IMR-90 (cell line): ENCODE results near the gene PLCB2.

ENCODE experiments used
- BHLHE40 ChIP-seq: fragments of 150-350 bp; IDR thresholded peaks from 2 replicates; pipeline ENCODE4 v1.6.1; 2016; ENCODE audit warnings: mild to moderate bottlenecking, low read depth, low read length
- CEBPB ChIP-seq: IDR thresholded peaks from 2 replicates; pipeline ENCODE4 v1.6.1; 2012; ENCODE audit warnings: low read depth, low read length, improper control_type of control experiment
- CHD1 ChIP-seq: IDR thresholded peaks from 2 replicates; pipeline ENCODE4 v1.6.1; 2012; ENCODE audit warnings: low read depth, low read length, improper control_type of control experiment
- CTCF ChIP-seq: conservative IDR thresholded peaks from 2 replicates; pipeline ENCODE4 v1.5.1; 2012; ENCODE audit warnings: mild to moderate bottlenecking, low read depth, low read length, improper control_type of control experiment
- FOS ChIP-seq: fragments of 150-350 bp; IDR thresholded peaks from 2 replicates; pipeline ENCODE4 v1.6.1; 2016; ENCODE audit warnings: low read depth, low read length
- MAFK ChIP-seq: IDR thresholded peaks from 2 replicates; pipeline ENCODE4 v1.6.1; 2012; ENCODE audit warnings: low read depth, low read length, improper control_type of control experiment
- MAZ ChIP-seq: IDR thresholded peaks from 2 replicates; pipeline ENCODE4 v1.6.1; 2012; ENCODE audit warnings: low read depth, mild to moderate bottlenecking, low read length, improper control_type of control experiment, moderate library complexity, borderline replicate concordance
- NFE2L2 ChIP-seq: fragments of 150-350 bp; IDR thresholded peaks from 2 replicates; pipeline ENCODE4 v1.6.1; 2016; ENCODE audit warnings: low read depth, mild to moderate bottlenecking, low read length
- POLR2A ChIP-seq: IDR thresholded peaks from 2 replicates; pipeline ENCODE4 v1.6.1; 2012; ENCODE audit warnings: mild to moderate bottlenecking, low read depth, low read length
- RAD21 ChIP-seq: IDR thresholded peaks from 2 replicates; pipeline ENCODE4 v1.6.1; 2012; ENCODE audit warnings: low read length, improper control_type of control experiment
- RCOR1 ChIP-seq: IDR thresholded peaks from 2 replicates; pipeline ENCODE4 v1.6.1; 2012; ENCODE audit warnings: mild to moderate bottlenecking, low read length, improper control_type of control experiment; ENCODE audit not compliant: insufficient replicate concordance
- RFX5 ChIP-seq: IDR thresholded peaks from 2 replicates; pipeline ENCODE4 v1.8.0; 2012; ENCODE audit warnings: low read depth, mild to moderate bottlenecking, low read length, moderate library complexity
- SMC3 ChIP-seq: fragments of 150-350 bp; IDR thresholded peaks from 2 replicates; pipeline ENCODE4 v1.6.1; 2016; ENCODE audit warnings: low read depth, mild to moderate bottlenecking, antibody characterized with exemption, low read length, moderate library complexity
- TF ChIP-seq, protein P1 (sequence below): fragments of 150-350 bp; IDR thresholded peaks from 2 replicates; pipeline ENCODE4 v1.6.1; 2017; ENCODE audit warnings: mild to moderate bottlenecking, antibody characterized with exemption, low read length, low read depth

DNA sequence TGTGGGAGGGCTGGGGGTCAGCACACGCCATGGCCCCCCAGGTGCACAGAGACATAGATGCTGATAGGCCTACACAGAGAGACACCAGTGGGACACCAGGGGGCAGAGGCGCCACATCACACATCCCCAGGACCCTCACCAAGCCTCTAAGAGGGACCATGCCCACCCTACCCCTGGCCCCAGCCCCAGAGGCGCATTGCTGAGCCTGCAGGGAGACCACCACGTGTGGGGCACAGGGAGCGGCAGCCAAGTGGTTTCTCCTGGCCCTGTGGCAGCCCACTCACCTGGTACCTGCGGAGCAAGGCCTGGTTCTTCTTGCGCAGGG is 31.8 kb upstream of the PLCB2 start:
- TF ChIP-seq MAZ (no peak), RCOR1 (no peak), CTCF (0 out of 2 replicates have a peak, but pooled peaks have one; percentile 21), POLR2A (no peak), CHD1 (no peak), BHLHE40 (no peak), RFX5 (no peak), RAD21 (peak; percentile 31; the same call in 1 of the 2 replicates), CEBPB (no peak), SMC3 (no peak), MAFK (no peak), NFE2L2 (no peak), FOS (no peak)
- TF ChIP-seq, protein P1, sequence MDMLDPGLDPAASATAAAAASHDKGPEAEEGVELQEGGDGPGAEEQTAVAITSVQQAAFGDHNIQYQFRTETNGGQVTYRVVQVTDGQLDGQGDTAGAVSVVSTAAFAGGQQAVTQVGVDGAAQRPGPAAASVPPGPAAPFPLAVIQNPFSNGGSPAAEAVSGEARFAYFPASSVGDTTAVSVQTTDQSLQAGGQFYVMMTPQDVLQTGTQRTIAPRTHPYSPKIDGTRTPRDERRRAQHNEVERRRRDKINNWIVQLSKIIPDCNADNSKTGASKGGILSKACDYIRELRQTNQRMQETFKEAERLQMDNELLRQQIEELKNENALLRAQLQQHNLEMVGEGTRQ, result no peak
